ENCODE results near the gene ATG7.

- TF ChIP-seq, protein P1, sequence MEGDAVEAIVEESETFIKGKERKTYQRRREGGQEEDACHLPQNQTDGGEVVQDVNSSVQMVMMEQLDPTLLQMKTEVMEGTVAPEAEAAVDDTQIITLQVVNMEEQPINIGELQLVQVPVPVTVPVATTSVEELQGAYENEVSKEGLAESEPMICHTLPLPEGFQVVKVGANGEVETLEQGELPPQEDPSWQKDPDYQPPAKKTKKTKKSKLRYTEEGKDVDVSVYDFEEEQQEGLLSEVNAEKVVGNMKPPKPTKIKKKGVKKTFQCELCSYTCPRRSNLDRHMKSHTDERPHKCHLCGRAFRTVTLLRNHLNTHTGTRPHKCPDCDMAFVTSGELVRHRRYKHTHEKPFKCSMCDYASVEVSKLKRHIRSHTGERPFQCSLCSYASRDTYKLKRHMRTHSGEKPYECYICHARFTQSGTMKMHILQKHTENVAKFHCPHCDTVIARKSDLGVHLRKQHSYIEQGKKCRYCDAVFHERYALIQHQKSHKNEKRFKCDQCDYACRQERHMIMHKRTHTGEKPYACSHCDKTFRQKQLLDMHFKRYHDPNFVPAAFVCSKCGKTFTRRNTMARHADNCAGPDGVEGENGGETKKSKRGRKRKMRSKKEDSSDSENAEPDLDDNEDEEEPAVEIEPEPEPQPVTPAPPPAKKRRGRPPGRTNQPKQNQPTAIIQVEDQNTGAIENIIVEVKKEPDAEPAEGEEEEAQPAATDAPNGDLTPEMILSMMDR (IDR thresholded peaks at IDR 0.05), result no peak
- TF ChIP-seq POLR2A (IDR thresholded peaks at IDR 0.05) (no peak), EP300 (IDR thresholded peaks at IDR 0.05) (no peak)
Observed at GRCh38 chr3:11247362-11247761, 24.8 kb upstream of the ATG7 start.
